IMR-90 (cell line): ENCODE results near the gene CLEC3A. TPM values are rescaled to one million over a fixed set of nuclear protein-coding genes. Genes with fewer than 3 reads are reported as not detected.

Source experiments
- ATAC-seq: fragments of 200-7000 bp; cut with Tn5 transposase; 2 replicates; pipeline ENCODE4 v1.9.1; 2020; ENCODE audit warnings: low read depth, mild to moderate bottlenecking, moderate library complexity
- BruUV-seq: library from RNA; stranded (reverse); fragments of 400-500 nt; replicated peaks from 2 replicates; lab custom pipeline; 2021; lab: Mats Ljungman, UMichigan
- CTCF ChIA-PET: fragments of 300-600 bp; formaldehyde crosslinking; extraction: SDS; loops from one replicate; lab custom pipeline; 2021; ENCODE audit warnings: antibody characterized with exemption; lab: Yijun Ruan, JAX
- POLR2A ChIA-PET: fragments of 300-600 bp; sonication (Branson Sonifier 250); formaldehyde crosslinking; loops from one replicate; lab custom pipeline; 2022; ENCODE audit warnings: antibody characterized with exemption; ENCODE audit not compliant: unreplicated experiment; lab: Charles Lee
- DNase-seq: peaks from one replicate; pipeline ENCODE4 v3.0.0; 2013
- H2AFZ ChIP-seq: replicated peaks from 2 replicates; pipeline ENCODE3; 2013; ENCODE audit warnings: low read length, mild to moderate bottlenecking; ENCODE audit not compliant: poor library complexity
- H2AK5ac ChIP-seq: 2 replicates; pipeline ENCODE4 v1.6.1; 2013; ENCODE audit warnings: low read depth, low read length, inconsistent platforms
- H2AK9ac ChIP-seq: replicated peaks from 2 replicates; pipeline ENCODE3; 2013; ENCODE audit warnings: mild to moderate bottlenecking, low read depth, low read length, moderate library complexity; ENCODE audit not compliant: poor library complexity
- H2BK120ac ChIP-seq: 2 replicates; pipeline ENCODE4 v1.6.1; 2013; ENCODE audit warnings: low read depth, low read length, inconsistent platforms
- H2BK15ac ChIP-seq: 3 replicates; pipeline ENCODE4 v1.6.1; 2013; ENCODE audit warnings: low read depth, low read length, inconsistent platforms
- H2BK20ac ChIP-seq: 2 replicates; pipeline ENCODE4 v1.6.1; 2013; ENCODE audit warnings: low read depth, mild to moderate bottlenecking, inconsistent platforms, low read length, moderate library complexity
- H2BK5ac ChIP-seq: 2 replicates; pipeline ENCODE4 v1.6.1; 2013; ENCODE audit warnings: mild to moderate bottlenecking, low read depth, low read length, inconsistent platforms; ENCODE audit not compliant: poor library complexity, severe bottlenecking
- H3K14ac ChIP-seq: replicated peaks from 2 replicates; pipeline ENCODE4 v1.6.1; 2013; ENCODE audit warnings: low read depth, low read length, inconsistent platforms
- H3K18ac ChIP-seq: 2 replicates; pipeline ENCODE4 v1.6.1; 2013; ENCODE audit warnings: low read depth, low read length, control low read depth
- H3K23ac ChIP-seq: 2 replicates; pipeline ENCODE4 v1.6.1; 2013; ENCODE audit warnings: low read depth, low read length, inconsistent platforms
- H3K27ac ChIP-seq: 2 replicates; pipeline ENCODE4 v1.5.1; 2013; ENCODE audit warnings: mild to moderate bottlenecking, control low read depth, low read length; ENCODE audit not compliant: insufficient read depth
- H3K27me3 ChIP-seq: 2 replicates; pipeline ENCODE4 v1.6.1; 2013; ENCODE audit warnings: low read length; ENCODE audit not compliant: control insufficient read depth, insufficient read depth
- H3K36me3 ChIP-seq: 2 replicates; pipeline ENCODE4 v1.6.1; 2013; ENCODE audit warnings: low read length, mixed read lengths; ENCODE audit not compliant: control insufficient read depth, insufficient read depth
- H3K4ac ChIP-seq: 2 replicates; pipeline ENCODE4 v1.6.1; 2013; ENCODE audit warnings: low read depth, low read length, inconsistent platforms
- H3K4me1 ChIP-seq: 2 replicates; pipeline ENCODE4 v1.6.1; 2013; ENCODE audit warnings: low read length, mixed read lengths; ENCODE audit not compliant: control insufficient read depth, insufficient read depth
- H3K4me2 ChIP-seq: 2 replicates; pipeline ENCODE4 v1.6.1; 2013; ENCODE audit warnings: low read depth, mild to moderate bottlenecking, control low read depth, low read length, moderate library complexity
- H3K4me3 ChIP-seq: 2 replicates; pipeline ENCODE4 v1.5.1; 2013; ENCODE audit warnings: low read depth, mild to moderate bottlenecking, control low read depth, low read length, moderate library complexity; ENCODE audit not compliant: insufficient read depth
- H3K56ac ChIP-seq: 2 replicates; pipeline ENCODE4 v1.6.1; 2013; ENCODE audit warnings: low read length, inconsistent platforms; ENCODE audit not compliant: insufficient read depth; ENCODE audit errors: extremely low read depth
- H3K79me1 ChIP-seq, 2 experiments: 2 replicates each; pipeline ENCODE4 v1.6.1; 2013; ENCODE audit warnings: low read length in 2 of 2, inconsistent platforms in 1 of 2, low read depth in 1 of 2
- H3K9ac ChIP-seq: 2 replicates; pipeline ENCODE4 v1.6.1; 2013; ENCODE audit warnings: low read depth, low read length, control low read depth
- H3K9me1 ChIP-seq: 2 replicates; pipeline ENCODE4 v1.6.1; 2013; ENCODE audit warnings: low read length, inconsistent platforms; ENCODE audit not compliant: insufficient read depth
- H3K9me3 ChIP-seq: 2 replicates; pipeline ENCODE4 v1.6.1; 2013; ENCODE audit warnings: low read length; ENCODE audit not compliant: control insufficient read depth, insufficient read depth
- H4K20me1 ChIP-seq: 2 replicates; pipeline ENCODE4 v1.6.1; 2013; ENCODE audit warnings: low read length, inconsistent platforms; ENCODE audit not compliant: insufficient read depth
- H4K5ac ChIP-seq: 2 replicates; pipeline ENCODE4 v1.6.1; 2013; ENCODE audit warnings: mild to moderate bottlenecking, low read depth, low read length, control low read depth
- H4K8ac ChIP-seq, 2 experiments: 2 replicates each; pipeline ENCODE4 v1.6.1; 2013; ENCODE audit warnings: low read depth in 2 of 2, low read length in 2 of 2, control low read depth in 1 of 2, inconsistent platforms in 1 of 2
- H4K91ac ChIP-seq: 2 replicates; pipeline ENCODE4 v1.6.1; 2013; ENCODE audit warnings: low read depth, low read length, inconsistent platforms; ENCODE audit not compliant: insufficient read depth
- BHLHE40 ChIP-seq: fragments of 150-350 bp; IDR thresholded peaks from 2 replicates; pipeline ENCODE4 v1.6.1; 2016; ENCODE audit warnings: mild to moderate bottlenecking, low read depth, low read length
- CEBPB ChIP-seq: IDR thresholded peaks from 2 replicates; pipeline ENCODE4 v1.6.1; 2012; ENCODE audit warnings: low read depth, low read length, improper control_type of control experiment
- CHD1 ChIP-seq: IDR thresholded peaks from 2 replicates; pipeline ENCODE4 v1.6.1; 2012; ENCODE audit warnings: low read depth, low read length, improper control_type of control experiment
- CTCF ChIP-seq: conservative IDR thresholded peaks from 2 replicates; pipeline ENCODE4 v1.5.1; 2012; ENCODE audit warnings: mild to moderate bottlenecking, low read depth, low read length, improper control_type of control experiment
- ELK1 ChIP-seq: fragments of 150-350 bp; IDR thresholded peaks from 2 replicates; pipeline ENCODE4 v1.6.1; 2016; ENCODE audit warnings: low read depth, mild to moderate bottlenecking, low read length, moderate library complexity, borderline replicate concordance
- FOS ChIP-seq: fragments of 150-350 bp; IDR thresholded peaks from 2 replicates; pipeline ENCODE4 v1.6.1; 2016; ENCODE audit warnings: low read depth, low read length
- MAFK ChIP-seq: IDR thresholded peaks from 2 replicates; pipeline ENCODE4 v1.6.1; 2012; ENCODE audit warnings: low read depth, low read length, improper control_type of control experiment
- MAZ ChIP-seq: IDR thresholded peaks from 2 replicates; pipeline ENCODE4 v1.6.1; 2012; ENCODE audit warnings: low read depth, mild to moderate bottlenecking, low read length, improper control_type of control experiment, moderate library complexity, borderline replicate concordance
- MXI1 ChIP-seq: IDR thresholded peaks from 2 replicates; pipeline ENCODE4 v1.6.1; 2012; ENCODE audit warnings: low read depth, mild to moderate bottlenecking, low read length, moderate library complexity, borderline replicate concordance
- NFE2L2 ChIP-seq: fragments of 150-350 bp; IDR thresholded peaks from 2 replicates; pipeline ENCODE4 v1.6.1; 2016; ENCODE audit warnings: low read depth, mild to moderate bottlenecking, low read length
- POLR2A ChIP-seq: IDR thresholded peaks from 2 replicates; pipeline ENCODE4 v1.6.1; 2012; ENCODE audit warnings: mild to moderate bottlenecking, low read depth, low read length
- RAD21 ChIP-seq: IDR thresholded peaks from 2 replicates; pipeline ENCODE4 v1.6.1; 2012; ENCODE audit warnings: low read length, improper control_type of control experiment
- RCOR1 ChIP-seq: IDR thresholded peaks from 2 replicates; pipeline ENCODE4 v1.6.1; 2012; ENCODE audit warnings: mild to moderate bottlenecking, low read length, improper control_type of control experiment; ENCODE audit not compliant: insufficient replicate concordance
- RFX5 ChIP-seq: IDR thresholded peaks from 2 replicates; pipeline ENCODE4 v1.8.0; 2012; ENCODE audit warnings: low read depth, mild to moderate bottlenecking, low read length, moderate library complexity
- SMC3 ChIP-seq: fragments of 150-350 bp; IDR thresholded peaks from 2 replicates; pipeline ENCODE4 v1.6.1; 2016; ENCODE audit warnings: low read depth, mild to moderate bottlenecking, antibody characterized with exemption, low read length, moderate library complexity
- USF2 ChIP-seq: fragments of 150-350 bp; IDR thresholded peaks from 2 replicates; pipeline ENCODE4 v1.6.1; 2017; ENCODE audit warnings: mild to moderate bottlenecking, antibody characterized with exemption, low read length, low read depth
- WGBS, 2 experiments: methylation state at CpG; one replicate each; pipeline versions ENCODE4 v1.1.5 to v1.1.7; 2013; ENCODE audit warnings: missing lambda C conversion rate in 2 of 2; ENCODE audit not compliant: insufficient read length in 1 of 2; ENCODE audit errors: extremely low coverage in 2 of 2; 5-methylcytosine and 5-hydroxymethylcytosine counted together
- dilution Hi-C: fragments of 300-500 bp; cut with HindIII; formaldehyde crosslinking; loops from one replicate; pipeline ENCODE4 v1.14.3; 2018; ENCODE audit warnings: low sequenced_read_pairs; ENCODE audit not compliant: unreplicated experiment
- in situ Hi-C: fragments of 300-500 bp; cut with MboI; formaldehyde crosslinking; loops from 3 replicates; pipeline ENCODE4 v1.14.3; 2019; ENCODE audit warnings: low sequenced_read_pairs, inconsistent platforms, mixed read lengths
- intact Hi-C: fragments of 100-400 bp; cut with micrococcal nuclease; formaldehyde crosslinking; loops from 2 replicates; pipeline ENCODE4 v1.10.0; 2022
- polyA plus RNA-seq, 3 experiments: library from polyadenylated mRNA; depleted of rRNA; stranded (reverse); fragments of >200 nt; gene quantifications; 2 replicates each; pipeline ENCODE4 v1.2.3, GENCODE V29; 2012; ENCODE audit warnings: low replicate concordance in 1 of 3
- total RNA-seq: library from RNA; depleted of rRNA; stranded (reverse); fragments of >200 nt; gene quantifications from 2 replicates; pipeline ENCODE4 v1.2.3, GENCODE V29; 2012

The CLEC3A gene
- total and polyA plus RNA-seq, 2 of the 4 experiments (the other 2 are of a cell fraction), result not detected

GRCh38 chr16:78034530-78034929 lies 12.2 kb downstream of the CLEC3A start:
- POLR2A ChIA-PET, result no interaction called here
- H4K8ac ChIP-seq, result no peak overlapping the region
- no peak overlapping the region for H2AK5ac ChIP-seq
- CTCF ChIA-PET, result no interaction called here
- H3K4me1 ChIP-seq, result no peaks in the 10 kb centered on the region
- in situ Hi-C loops, result no loop called here
- WGBS, 2 experiments, result no CpG with 5 or more reads among the region's 2 CpGs
- H4K5ac ChIP-seq, result no peak overlapping the region
- H3K9me3 ChIP-seq, result no peaks in the 10 kb centered on the region
- BruUV-seq, result no TSS peak
- no peak overlapping the region for H2BK20ac ChIP-seq
- H3K36me3 ChIP-seq, result no peaks in the 10 kb centered on the region
- H3K14ac ChIP-seq, result no peak overlapping the region
- no peak overlapping the region for H3K9ac ChIP-seq
- no peak overlapping the region for H4K91ac ChIP-seq
- H2BK120ac ChIP-seq, result no peak overlapping the region
- intact Hi-C loops, result no loop called here
- DNase-seq, result no peak
- no peak overlapping the region for H2AK9ac ChIP-seq
- H2AFZ ChIP-seq, result no peak overlapping the region
- no peak overlapping the region for H2BK5ac ChIP-seq
- H3K23ac ChIP-seq, result no peak overlapping the region
- no peak overlapping the region for H3K4ac ChIP-seq
- no peak for ATAC-seq
- H3K4me3 ChIP-seq, result no peak overlapping the region
- H3K79me1 ChIP-seq, result no peaks in the 10 kb centered on the region
- H4K20me1 ChIP-seq, result no peaks in the 10 kb centered on the region
- no peak overlapping the region for H3K18ac ChIP-seq
- H3K27ac ChIP-seq, result no peak overlapping the region
- no peak overlapping the region for H3K56ac ChIP-seq
- no peak overlapping the region for H2BK15ac ChIP-seq
- dilution Hi-C loops, result no loop called here
- TF ChIP-seq MXI1 (no peak), MAZ (no peak), RAD21 (no peak), SMC3 (no peak), CHD1 (no peak), NFE2L2 (no peak), MAFK (no peak), POLR2A (no peak), USF2 (no peak), ELK1 (no peak), RFX5 (no peak), CTCF (no peak), CEBPB (no peak), FOS (no peak), BHLHE40 (no peak), RCOR1 (no peak)
- H3K4me2 ChIP-seq, result no peak overlapping the region
- H3K27me3 ChIP-seq, result no peaks in the 10 kb centered on the region; the same call in 1 of the 2 replicates
- H3K9me1 ChIP-seq, result no peaks in the 10 kb centered on the region
